HepG2 (cell line): Measurements from ENCODE around the gene GALNT9. TPM values are rescaled to one million over a fixed set of nuclear protein-coding genes. Genes with fewer than 3 reads are reported as not detected.

Experiments used
- ATAC-seq: fragments of 200-7000 bp; cut with Tn5 transposase; 3 replicates; pipeline ENCODE4 v1.9.1; 2020; ENCODE audit warnings: mild to moderate bottlenecking, moderate library complexity
- BruUV-seq: library from RNA; stranded (reverse); fragments of 400-500 nt; replicated peaks from 2 replicates; lab custom pipeline; 2021; lab: Mats Ljungman, UMichigan
- CTCF ChIA-PET: fragments of 300-600 bp; formaldehyde crosslinking; extraction: SDS; loops from one replicate; lab custom pipeline; 2021; ENCODE audit warnings: low total read pairs, inconsistent platforms, low intra/inter-chr PET ratio; lab: Yijun Ruan, JAX
- POLR2A ChIA-PET: fragments of 350-600 bp; sonication (Branson Sonifier 250); formaldehyde crosslinking; loops from one replicate; lab custom pipeline; 2020; ENCODE audit warnings: antibody characterized with exemption, inconsistent platforms; lab: Yijun Ruan, JAX
- DNase-seq: peaks from one replicate; pipeline ENCODE4 v3.0.0-alpha.2; 2015; ENCODE audit warnings: low spot score
- FAIRE-seq: peaks from 3 replicates; lab custom pipeline; 2011; peaks lifted over from hg19 to GRCh38; lab: Jason Lieb, UNC
- H2AFZ ChIP-seq: one replicate; pipeline ENCODE4 v1.6.1; 2011; ENCODE audit warnings: low read length, inconsistent platforms
- H3K27ac ChIP-seq: fragments of 300-600 bp; 3 replicates; pipeline ENCODE4 v1.8.0; 2011; ENCODE audit warnings: mixed run types, mild to moderate bottlenecking, mixed read lengths, low read length, inconsistent platforms; ENCODE audit not compliant: insufficient read depth; ENCODE audit errors: extremely low read length
- H3K27me3 ChIP-seq, 2 experiments: fragments of 200-600 bp in 1 of 2; 2 replicates in 1 of 2; 3 replicates in 1 of 2; pipeline versions ENCODE4 v1.6.0 to v1.8.0; 2011; ENCODE audit warnings: low read length in 2 of 2, mild to moderate bottlenecking in 2 of 2, moderate library complexity in 2 of 2, inconsistent platforms in 1 of 2; ENCODE audit not compliant: insufficient read depth in 2 of 2, control insufficient read depth in 1 of 2
- H3K36me3 ChIP-seq, 2 experiments: fragments of 200-600 bp in 1 of 2; replicated peaks in 1 of 2; 2 replicates in 1 of 2; 3 replicates in 1 of 2; pipeline versions ENCODE4 v1.5.1 to v1.8.0; 2011; ENCODE audit warnings: low read length in 2 of 2, inconsistent platforms in 1 of 2; ENCODE audit not compliant: insufficient read depth in 2 of 2, control insufficient read depth in 1 of 2
- H3K4me1 ChIP-seq: 2 replicates; pipeline ENCODE4 v1.5.1; 2012; ENCODE audit warnings: low read length, inconsistent platforms; ENCODE audit not compliant: insufficient read depth
- H3K4me2 ChIP-seq: 2 replicates; pipeline ENCODE4 v1.6.0; 2011; ENCODE audit warnings: low read depth, low read length, inconsistent platforms
- H3K4me3 ChIP-seq, 3 experiments: fragments of 200-600 bp in 1 of 3; sonication (generic), shearing (Covaris generic) in 1 of 3; replicated peaks in 1 of 3; 2 replicates each; pipeline ENCODE4 v1.5.1; 2011 to 2016; ENCODE audit warnings: low read length in 3 of 3, inconsistent platforms in 2 of 3, low read depth in 2 of 3, mild to moderate bottlenecking in 2 of 3, control low read depth in 1 of 3, mixed read lengths in 1 of 3; ENCODE audit not compliant: insufficient read depth in 1 of 3
- H3K79me2 ChIP-seq: one replicate; pipeline ENCODE4 v1.6.1; 2011; ENCODE audit warnings: low read length, inconsistent platforms; ENCODE audit not compliant: insufficient read depth
- H3K9ac ChIP-seq: 2 replicates; pipeline ENCODE4 v1.6.0; 2011; ENCODE audit warnings: mild to moderate bottlenecking, low read depth, low read length, inconsistent platforms; ENCODE audit not compliant: insufficient read depth
- H3K9me3 ChIP-seq: 2 replicates; pipeline ENCODE4 v1.5.1; 2012; ENCODE audit warnings: mild to moderate bottlenecking, low read length
- H4K20me1 ChIP-seq: 2 replicates; pipeline ENCODE4 v1.6.0; 2011; ENCODE audit warnings: inconsistent platforms, mild to moderate bottlenecking, low read length, moderate library complexity; ENCODE audit not compliant: insufficient read depth
- ARID2 ChIP-seq: sonication (generic); formaldehyde crosslinking; IDR thresholded peaks from 2 replicates; pipeline ENCODE4 v1.8.1; 2022; ENCODE audit warnings: mild to moderate bottlenecking, missing genetic modification reagents, borderline replicate concordance
- CREB1 ChIP-seq, 2 experiments: fragments of 450-650 bp in 1 of 2; IDR thresholded peaks; 2 replicates each; pipeline ENCODE4 v1.6.1; 2016 to 2017; ENCODE audit warnings: control low read depth in 1 of 2, mild to moderate bottlenecking in 1 of 2, missing compliant biosample characterization in 1 of 2, missing genetic modification characterization in 1 of 2
- NR2C2 ChIP-seq: sonication (generic); formaldehyde crosslinking; IDR thresholded peaks from 2 replicates; pipeline ENCODE4 v1.4.0; 2020; ENCODE audit warnings: missing genetic modification reagents, mild to moderate bottlenecking, moderate library complexity, borderline replicate concordance
- RBM22 ChIP-seq: fragments of 200-400 bp; formaldehyde crosslinking; optimal IDR thresholded peaks from 2 replicates; pipeline ENCODE3; 2017; ENCODE audit warnings: mild to moderate bottlenecking, low read length, moderate library complexity
- THAP8 ChIP-seq: sonication (generic); formaldehyde crosslinking; IDR thresholded peaks from 2 replicates; pipeline ENCODE4 v1.5.1; 2020; ENCODE audit warnings: missing genetic modification reagents, mild to moderate bottlenecking, borderline replicate concordance
- TRIM24 ChIP-seq: sonication (generic); formaldehyde crosslinking; IDR thresholded peaks from 2 replicates; pipeline ENCODE4 v1.8.0; 2022; ENCODE audit warnings: mild to moderate bottlenecking, missing genetic modification reagents
- ZKSCAN5 ChIP-seq: sonication (generic); formaldehyde crosslinking; IDR thresholded peaks from 2 replicates; pipeline ENCODE4 v1.5.1; 2020; ENCODE audit warnings: mild to moderate bottlenecking, missing genetic modification reagents
- ZNF282 ChIP-seq: fragments of 450-650 bp; IDR thresholded peaks from 2 replicates; pipeline ENCODE4 v1.6.1; 2018; ENCODE audit not compliant: partially characterized antibody
- ZNF546 ChIP-seq: sonication (generic); formaldehyde crosslinking; conservative IDR thresholded peaks from 2 replicates; pipeline ENCODE4 v1.8.1; 2023; ENCODE audit warnings: mild to moderate bottlenecking, missing genetic modification reagents
- ZNF552 ChIP-seq: sonication (generic); formaldehyde crosslinking; IDR thresholded peaks from 2 replicates; pipeline ENCODE4 v1.9.0; 2022; ENCODE audit warnings: missing genetic modification reagents, mild to moderate bottlenecking, borderline replicate concordance
- WGBS: methylation state at CpG from one replicate; pipeline ENCODE4 v1.1.6; 2017; ENCODE audit warnings: low lambda C conversion rate; 5-methylcytosine and 5-hydroxymethylcytosine counted together
- in situ Hi-C: cut with HindIII; loops from 2 replicates; pipeline ENCODE4 v1.10.0; 2017; ENCODE audit warnings: low pct_unique_long_range_greater_than_20kb; ENCODE audit not compliant: extremely low pct_ligation_motif_present
- intact Hi-C: fragments of 100-400 bp; cut with micrococcal nuclease; formaldehyde crosslinking; loops from one replicate; pipeline ENCODE4 v1.10.0; 2022; ENCODE audit not compliant: unreplicated experiment
- polyA plus RNA-seq, 8 experiments: library from polyadenylated mRNA; depleted of rRNA in 3 of 8; stranded (reverse) in 7 of 8; unstranded in 1 of 8; fragments of >200 nt; fragmentation: Illumina TruSeq in 4 of 8; extraction: Trizol in 4 of 8; gene quantifications; 2 replicates each; pipeline versions ENCODE4 v1.2.1 to v1.2.3, GENCODE V29; 2011 to 2016; ENCODE audit warnings: low read depth in 4 of 8, missing spikeins in 1 of 8, mixed read lengths in 1 of 8; ENCODE audit not compliant: insufficient read depth in 1 of 8
- total RNA-seq, 5 experiments: library from RNA; depleted of rRNA; stranded (reverse); fragments of >200 nt; fragmentation: Illumina TruSeq; extraction: Trizol; gene quantifications; 2 replicates each; pipeline ENCODE4 v1.2.3, GENCODE V29; 2016; ENCODE audit warnings: low read depth in 1 of 5
- TF ChIP-seq, protein P1 (sequence below): IDR thresholded peaks from 2 replicates; pipeline ENCODE4 v1.6.1; 2016

Gene GALNT9
- total and polyA plus RNA-seq, 2 of the 13 experiments (the other 11 are each of a cell fraction or from before 2014, with no cell fraction given), result 0.04 TPM; not detected in 1

DNA sequence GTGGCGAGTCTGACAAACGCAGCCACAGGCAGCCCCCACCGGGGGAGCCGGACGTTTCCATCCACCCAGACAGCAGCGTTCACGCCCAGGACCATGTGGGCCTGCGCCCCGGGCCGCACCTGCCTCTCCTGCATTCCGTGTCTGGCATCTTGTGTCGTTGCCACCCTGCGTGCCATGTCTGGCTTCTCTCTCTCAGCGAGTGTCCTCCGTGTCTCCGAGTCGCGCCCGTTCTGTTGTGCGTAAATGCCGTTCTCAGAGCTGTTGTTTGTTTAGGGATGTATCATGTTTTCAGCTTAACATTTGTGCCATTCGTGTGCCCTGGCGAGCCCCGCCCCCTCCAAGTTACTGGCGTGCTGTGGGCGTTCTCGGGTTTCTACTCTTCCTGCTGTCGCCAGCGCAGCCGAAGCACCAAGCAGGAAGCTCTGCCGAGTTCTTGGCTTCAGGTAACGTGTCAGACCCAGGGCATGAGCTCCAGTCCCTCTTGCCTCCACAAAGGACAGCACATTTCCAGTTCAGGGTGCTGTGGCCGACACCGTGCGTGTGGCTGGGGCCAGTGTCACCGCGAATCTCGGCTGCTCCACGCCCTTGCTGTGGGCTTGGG is 150.5 kb downstream of the GALNT9 start:
- Histone ChIP-seq H3K4me3 (no peak overlapping the region), H3K9me3 (no peaks in the 10 kb centered on the region), H3K27ac (no peak overlapping the region), H2AFZ (no peak overlapping the region), H4K20me1 (no peaks in the 10 kb centered on the region; the same call in 1 of the 2 replicates), H3K79me2 (no peaks in the 10 kb centered on the region), H3K4me2 (no peak overlapping the region), H3K36me3 (no peaks in the 10 kb centered on the region), H3K4me1 (no peaks in the 10 kb centered on the region), H3K27me3 (peaks cover 19 to 79% of the 10 kb centered on the region in 2 experiments), H3K9ac (no peak overlapping the region)
- 52% methylated on average over 23 of the region's 39 CpGs for WGBS
- DNase-seq (no peak), FAIRE-seq (no peak), ATAC-seq (no peak)
- TF ChIP-seq ZNF546 (no peak), CREB1 (IDR thresholded peaks at IDR 0.05) (no peak), CREB1 (CRISPR knock-in tag; IDR thresholded peaks at IDR 0.05) (no peak), TRIM24 (CRISPR knock-in tag) (no peak)
- intact Hi-C loops, result no loop called here
- CTCF ChIA-PET, result no interaction called here
- in situ Hi-C loops, result no loop called here
- POLR2A ChIA-PET, result no interaction called here
- BruUV-seq, result no TSS peak

GRCh38 chr12:132178316-132178715 is 151.1 kb downstream of the GALNT9 start:
- no peak for DNase-seq
- no peak overlapping the region for H3K4me3 ChIP-seq
- H3K9ac ChIP-seq, result no peak overlapping the region
- POLR2A ChIA-PET, result no interaction called here
- H4K20me1 ChIP-seq, result no peaks in the 10 kb centered on the region; the same call in 1 of the 2 replicates
- no TSS peak for BruUV-seq
- H3K79me2 ChIP-seq, result no peaks in the 10 kb centered on the region
- no peak overlapping the region for H2AFZ ChIP-seq
- intact Hi-C loops, result no loop called here
- CTCF ChIA-PET, result no interaction called here
- H3K9me3 ChIP-seq, result no peaks in the 10 kb centered on the region
- in situ Hi-C loops, result no loop called here
- no peak for ATAC-seq
- no peak overlapping the region for H3K4me2 ChIP-seq
- H3K27ac ChIP-seq, result no peak overlapping the region
- no peak for FAIRE-seq
- H3K27me3 ChIP-seq, result peaks cover 19 to 84% of the 10 kb centered on the region in 2 experiments
- no peaks in the 10 kb centered on the region for H3K4me1 ChIP-seq
- 26% methylated on average over 8 of the region's 8 CpGs for WGBS
- no peaks in the 10 kb centered on the region for H3K36me3 ChIP-seq
- TF ChIP-seq ZNF282, result no peak
- TF ChIP-seq NR2C2 (CRISPR knock-in tag), result no peak
- TF ChIP-seq, protein P1, sequence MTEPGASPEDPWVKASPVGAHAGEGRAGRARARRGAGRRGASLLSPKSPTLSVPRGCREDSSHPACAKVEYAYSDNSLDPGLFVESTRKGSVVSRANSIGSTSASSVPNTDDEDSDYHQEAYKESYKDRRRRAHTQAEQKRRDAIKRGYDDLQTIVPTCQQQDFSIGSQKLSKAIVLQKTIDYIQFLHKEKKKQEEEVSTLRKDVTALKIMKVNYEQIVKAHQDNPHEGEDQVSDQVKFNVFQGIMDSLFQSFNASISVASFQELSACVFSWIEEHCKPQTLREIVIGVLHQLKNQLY (CRISPR knock-in tag), result no peak
- no peak for TF ChIP-seq ZNF552
- no peak for TF ChIP-seq ARID2
- no peak for TF ChIP-seq THAP8 (CRISPR knock-in tag)
- TF ChIP-seq RBM22, result no peak
- TF ChIP-seq ZKSCAN5 (CRISPR knock-in tag), result no peak
